ENCODE results near the gene SERPIND1. TPM values are rescaled to one million over a fixed set of nuclear protein-coding genes. Genes with fewer than 3 reads are reported as not detected.

SERPIND1 gene
- total RNA-seq, 1 donor from 2014 or later = not detected

- Histone ChIP-seq H3K4me1 (no peaks in the 10 kb centered on the region), H3K36me3 (peaks cover 70 to 74% of the 10 kb centered on the region in 2 donors), H3K27me3 (no peaks in the 10 kb centered on the region), H3K9me3 (no peaks in the 10 kb centered on the region), H3K4me3 (no peak overlapping the region), H3K27ac (no peak overlapping the region)
- no peak for DNase-seq (ENCODE audit: low spot score in 2 of 2)
- intact Hi-C loops (cut with DNase I) = no loop called here
- no peak for TF ChIP-seq CTCF (IDR thresholded peaks at IDR 0.05)
These were observed 20.1 kb downstream of the SERPIND1 start for GRCh38 chr22:20793748-20794649.

- no peak for TF ChIP-seq CTCF (IDR thresholded peaks at IDR 0.05)
- DNase-seq (ENCODE audit: low spot score in 2 of 2) = no peak
- H3K27me3 ChIP-seq = no peaks in the 10 kb centered on the region
- intact Hi-C loops (cut with DNase I) = no loop called here
- H3K4me1 ChIP-seq = no peaks in the 10 kb centered on the region
- H3K4me3 ChIP-seq = no peak overlapping the region
- H3K36me3 ChIP-seq = peaks cover 69 to 74% of the 10 kb centered on the region in 2 donors
- no peaks in the 10 kb centered on the region for H3K9me3 ChIP-seq
- no peak overlapping the region for H3K27ac ChIP-seq
These were observed 20.9 kb downstream of the SERPIND1 start for GRCh38 chr22:20794650-20795413.

- H3K27me3 ChIP-seq = no peaks in the 10 kb centered on the region
- H3K4me3 ChIP-seq = no peak overlapping the region
- no peaks in the 10 kb centered on the region for H3K9me3 ChIP-seq
- intact Hi-C loops (cut with DNase I) = no loop called here
- TF ChIP-seq CTCF (IDR thresholded peaks at IDR 0.05) = no peak
- peaks cover 67 to 90% of the 10 kb centered on the region in 2 donors for H3K36me3 ChIP-seq
- DNase-seq (ENCODE audit: low spot score in 2 of 2) = no peak
- no peak overlapping the region for H3K27ac ChIP-seq
- H3K4me1 ChIP-seq = no peaks in the 10 kb centered on the region
These were observed 22.8 kb downstream of the SERPIND1 start for GRCh38 chr22:20796731-20797130.

DNA sequence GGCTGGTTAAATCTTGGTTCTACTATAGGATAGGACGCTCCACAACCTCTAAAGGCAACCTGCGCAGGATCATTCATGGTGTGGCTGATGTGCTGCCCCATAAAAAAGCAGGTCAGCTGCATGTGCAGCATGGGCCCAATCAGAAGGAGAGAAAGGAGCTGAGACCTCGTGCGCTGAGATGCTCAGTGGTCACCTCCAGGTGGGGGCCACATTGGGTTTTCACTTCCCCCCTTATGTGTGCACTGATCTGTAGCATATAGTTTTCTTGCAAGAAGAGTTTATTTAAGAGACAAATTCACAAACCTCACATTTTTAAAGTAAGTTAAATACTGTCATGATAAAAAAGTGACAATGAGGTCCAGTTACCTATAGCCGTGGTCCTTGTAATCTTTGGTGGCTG lies 24.3 kb downstream of the SERPIND1 start:
- intact Hi-C loops (cut with DNase I) = no loop called here
- Histone ChIP-seq H3K27me3 (no peaks in the 10 kb centered on the region), H3K36me3 (peaks cover 69 to 92% of the 10 kb centered on the region in 2 donors), H3K27ac (no peak overlapping the region), H3K9me3 (no peaks in the 10 kb centered on the region), H3K4me3 (no peak overlapping the region), H3K4me1 (no peaks in the 10 kb centered on the region)
- no peak for DNase-seq (ENCODE audit: low spot score in 2 of 2)
- TF ChIP-seq CTCF (IDR thresholded peaks at IDR 0.05) = no peak

GRCh38 chr22:20798974-20799373 lies 25.1 kb downstream of the SERPIND1 start:
- TF ChIP-seq CTCF (IDR thresholded peaks at IDR 0.05) = no peak
- no peak for DNase-seq (ENCODE audit: low spot score in 2 of 2)
- H3K4me3 ChIP-seq = no peak overlapping the region
- H3K36me3 ChIP-seq = peaks cover 76 to 97% of the 10 kb centered on the region in 2 donors
- H3K4me1 ChIP-seq = no peaks in the 10 kb centered on the region
- intact Hi-C loops (cut with DNase I) = no loop called here
- H3K9me3 ChIP-seq = no peaks in the 10 kb centered on the region
- no peak overlapping the region for H3K27ac ChIP-seq
- no peaks in the 10 kb centered on the region for H3K27me3 ChIP-seq
